Peyer's patch (tissue), 4 donors: ENCODE data around the gene HSD17B14.

Experiments
- POLR2A ChIP-seq, 2 donors: fragments of 450-650 bp; IDR thresholded peaks; one replicate each; pipeline ENCODE4 v1.5.1; 2017; ENCODE audit warnings: antibody characterized with exemption in 2 of 2, mild to moderate bottlenecking in 2 of 2, moderate library complexity in 2 of 2
- TF ChIP-seq, protein P1 (sequence below), 6 experiments: fragments of 450-650 bp in 4 of 6; fragments of 200-600 bp in 2 of 6; sonication (generic) in 1 of 6; IDR thresholded peaks; one replicate each; pipeline ENCODE4 v1.5.1; 2017 to 2019; ENCODE audit warnings: antibody characterized with exemption in 6 of 6, mild to moderate bottlenecking in 3 of 6, moderate library complexity in 1 of 6

DNA sequence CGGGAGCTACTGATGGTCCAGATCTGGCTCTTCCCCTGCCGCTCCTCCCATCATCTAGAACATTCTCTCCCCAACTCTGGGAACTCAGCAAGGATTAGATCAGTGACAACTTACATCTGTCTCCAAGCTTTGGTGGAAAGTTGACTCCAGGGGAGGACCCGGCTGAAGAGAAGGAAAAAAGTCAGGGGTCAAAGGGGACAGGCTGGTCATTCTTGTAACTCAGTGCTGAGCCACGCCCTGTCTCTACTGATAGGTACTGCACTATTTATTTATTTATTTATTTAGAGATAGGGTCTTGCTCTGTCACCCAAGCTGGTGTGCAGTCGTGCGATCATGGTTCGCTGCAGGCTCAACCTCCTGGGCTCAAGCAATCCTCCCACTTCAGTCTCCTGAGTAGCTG, 17.8 kb upstream of the HSD17B14 start:
- TF ChIP-seq, protein P1, sequence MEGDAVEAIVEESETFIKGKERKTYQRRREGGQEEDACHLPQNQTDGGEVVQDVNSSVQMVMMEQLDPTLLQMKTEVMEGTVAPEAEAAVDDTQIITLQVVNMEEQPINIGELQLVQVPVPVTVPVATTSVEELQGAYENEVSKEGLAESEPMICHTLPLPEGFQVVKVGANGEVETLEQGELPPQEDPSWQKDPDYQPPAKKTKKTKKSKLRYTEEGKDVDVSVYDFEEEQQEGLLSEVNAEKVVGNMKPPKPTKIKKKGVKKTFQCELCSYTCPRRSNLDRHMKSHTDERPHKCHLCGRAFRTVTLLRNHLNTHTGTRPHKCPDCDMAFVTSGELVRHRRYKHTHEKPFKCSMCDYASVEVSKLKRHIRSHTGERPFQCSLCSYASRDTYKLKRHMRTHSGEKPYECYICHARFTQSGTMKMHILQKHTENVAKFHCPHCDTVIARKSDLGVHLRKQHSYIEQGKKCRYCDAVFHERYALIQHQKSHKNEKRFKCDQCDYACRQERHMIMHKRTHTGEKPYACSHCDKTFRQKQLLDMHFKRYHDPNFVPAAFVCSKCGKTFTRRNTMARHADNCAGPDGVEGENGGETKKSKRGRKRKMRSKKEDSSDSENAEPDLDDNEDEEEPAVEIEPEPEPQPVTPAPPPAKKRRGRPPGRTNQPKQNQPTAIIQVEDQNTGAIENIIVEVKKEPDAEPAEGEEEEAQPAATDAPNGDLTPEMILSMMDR (IDR thresholded peaks at IDR 0.05), result no peak
- TF ChIP-seq POLR2A (IDR thresholded peaks at IDR 0.05), result no peak
